Mesendoderm (in vitro differentiated cells): ENCODE results near the gene RBM15B.
A peak's percentile ranks its signal among the peaks of the same experiment; 100 is the strongest.
"Not testable (repeated sequence)": the region's sequence is repeated elsewhere in the genome, so short reads cannot be mapped to it uniquely, and the experiment has no call there.

Experiments used
- DNase-seq: peaks from one replicate; pipeline ENCODE4 v3.0.0; 2013
- H2AK5ac ChIP-seq: 2 replicates; pipeline ENCODE4 v1.6.1; 2013; ENCODE audit warnings: low read length, inconsistent platforms
- H2BK120ac ChIP-seq: 2 replicates; pipeline ENCODE4 v1.6.1; 2013; ENCODE audit warnings: low read depth, mild to moderate bottlenecking, low read length, moderate library complexity, mixed read lengths
- H2BK15ac ChIP-seq: replicated peaks from 2 replicates; pipeline ENCODE4 v1.6.1; 2013; ENCODE audit warnings: low read depth, mild to moderate bottlenecking, moderate library complexity
- H2BK5ac ChIP-seq: 2 replicates; pipeline ENCODE4 v1.6.1; 2013; ENCODE audit warnings: low read length, inconsistent platforms
- H3K18ac ChIP-seq: 2 replicates; pipeline ENCODE4 v1.6.1; 2013; ENCODE audit warnings: mild to moderate bottlenecking, low read length, mixed read lengths
- H3K23ac ChIP-seq: one replicate; pipeline ENCODE4 v1.6.1; 2013; ENCODE audit warnings: low read length
- H3K27ac ChIP-seq: 2 replicates; pipeline ENCODE4 v1.5.1; 2013; ENCODE audit warnings: low read depth, mild to moderate bottlenecking, inconsistent platforms, low read length, moderate library complexity
- H3K27me3 ChIP-seq: 2 replicates; pipeline ENCODE4 v1.6.1; 2013; ENCODE audit warnings: low read length, control low read depth, mild to moderate bottlenecking, inconsistent platforms; ENCODE audit not compliant: insufficient read depth, poor library complexity
- H3K36me3 ChIP-seq: 2 replicates; pipeline ENCODE4 v1.6.1; 2013; ENCODE audit warnings: low read length, inconsistent platforms; ENCODE audit not compliant: control insufficient read depth, insufficient read depth
- H3K4ac ChIP-seq: one replicate; pipeline ENCODE4 v1.6.1; 2013; ENCODE audit warnings: low read depth, mild to moderate bottlenecking, low read length, moderate library complexity
- H3K4me1 ChIP-seq: 2 replicates; pipeline ENCODE4 v1.6.1; 2013; ENCODE audit warnings: low read depth, low read length, inconsistent platforms; ENCODE audit not compliant: control insufficient read depth
- H3K4me2 ChIP-seq: 2 replicates; pipeline ENCODE4 v1.6.1; 2013; ENCODE audit warnings: low read length
- H3K4me3 ChIP-seq: 2 replicates; pipeline ENCODE4 v1.5.1; 2013; ENCODE audit warnings: mild to moderate bottlenecking, low read length
- H3K56ac ChIP-seq: one replicate; pipeline ENCODE4 v1.6.1; 2013; ENCODE audit warnings: low read length
- H3K79me1 ChIP-seq: 2 replicates; pipeline ENCODE4 v1.6.1; 2013; ENCODE audit warnings: low read length, inconsistent platforms
- H3K79me2 ChIP-seq: 2 replicates; pipeline ENCODE4 v1.6.1; 2013; ENCODE audit warnings: mild to moderate bottlenecking, low read length; ENCODE audit not compliant: control insufficient read depth, insufficient read depth
- H3K9ac ChIP-seq: 2 replicates; pipeline ENCODE4 v1.6.1; 2013; ENCODE audit warnings: low read length, inconsistent platforms
- H4K5ac ChIP-seq: one replicate; pipeline ENCODE4 v1.6.1; 2013; ENCODE audit warnings: low read length
- H4K8ac ChIP-seq: one replicate; pipeline ENCODE4 v1.6.1; 2013; ENCODE audit warnings: low read depth, mild to moderate bottlenecking, control low read depth, low read length, moderate library complexity
- WGBS: extraction: QIAGEN DNeasy Blood & Tissue Kit; methylation state at CpG from one replicate; pipeline ENCODE4 v1.1.7; 2013; ENCODE audit warnings: low lambda C conversion rate, missing lambda C conversion rate; ENCODE audit not compliant: insufficient coverage; ENCODE audit errors: extremely low coverage; 5-methylcytosine and 5-hydroxymethylcytosine counted together

Gene RBM15B

DNA sequence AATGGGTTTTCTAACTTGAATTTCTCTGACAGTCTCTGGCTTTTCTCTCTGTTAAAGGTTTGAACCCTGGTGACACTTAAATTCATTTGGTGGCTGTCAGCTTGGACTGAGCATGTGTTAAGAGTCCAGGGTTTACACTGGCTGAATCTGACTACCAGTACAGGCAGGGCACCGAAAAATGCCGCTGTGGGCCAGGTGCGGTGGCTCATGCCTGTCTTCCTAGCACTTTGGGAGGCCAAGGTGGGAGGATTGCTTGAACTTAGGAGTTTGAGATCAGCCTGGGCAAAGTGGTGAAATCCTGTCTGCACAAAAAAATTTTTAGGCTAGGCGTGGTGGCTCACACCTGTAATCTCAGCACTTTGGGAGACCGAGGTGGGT is 4.2 kb upstream of the RBM15B start:
- Histone ChIP-seq H4K8ac (no peak overlapping the region), H3K4ac (no peak overlapping the region), H4K5ac (no peak overlapping the region), H3K4me1 (peaks cover 5% of the 10 kb centered on the region), H3K56ac (peak overlapping the region; percentile 90), H3K27ac (no peak overlapping the region), H2BK15ac (no peak overlapping the region), H3K4me2 (peak overlapping the region; percentile 82), H3K18ac (no peak overlapping the region), H3K36me3 (peaks cover 9% of the 10 kb centered on the region), H3K9ac (peak overlapping the region; percentile 90), H3K27me3 (no peaks in the 10 kb centered on the region), H3K79me2 (peaks cover 34% of the 10 kb centered on the region), H2AK5ac (no peak overlapping the region), H3K79me1 (peaks cover 20% of the 10 kb centered on the region), H3K4me3 (peak overlapping the region; percentile 95), H2BK5ac (no peak overlapping the region), H3K23ac (no peak overlapping the region), H2BK120ac (no peak overlapping the region)
- DNase-seq = no peak
- WGBS = no CpG with 5 or more reads among the region's 5 CpGs

- not testable (repeated sequence) for H3K27me3 ChIP-seq, H2BK15ac ChIP-seq, DNase-seq, H3K4ac ChIP-seq, H2BK120ac ChIP-seq, H3K27ac ChIP-seq, H3K36me3 ChIP-seq, H2BK5ac ChIP-seq, H3K18ac ChIP-seq, H4K5ac ChIP-seq, H4K8ac ChIP-seq, H2AK5ac ChIP-seq, H3K4me3 ChIP-seq, H3K4me1 ChIP-seq
- Histone ChIP-seq H3K79me1 (peaks cover 20% of the 10 kb centered on the region), H3K23ac (peak overlapping the region; percentile 17), H3K56ac (peak overlapping the region; percentile 25), H3K79me2 (peaks cover 38% of the 10 kb centered on the region), H3K4me2 (peak overlapping the region; percentile 4), H3K9ac (peak overlapping the region; percentile 37)
- WGBS = no CpG with 5 or more reads among the region's 6 CpGs
Measured at GRCh38 chr3:51387281-51387680, 3.8 kb upstream of the RBM15B start.

GRCh38 chr3:51388286-51389029 is 2.6 kb upstream of the RBM15B start:
- WGBS = no CpG with 5 or more reads among the region's 6 CpGs
- Histone ChIP-seq H3K36me3 (peaks cover 14% of the 10 kb centered on the region), H3K27me3 (no peaks in the 10 kb centered on the region)

DNA sequence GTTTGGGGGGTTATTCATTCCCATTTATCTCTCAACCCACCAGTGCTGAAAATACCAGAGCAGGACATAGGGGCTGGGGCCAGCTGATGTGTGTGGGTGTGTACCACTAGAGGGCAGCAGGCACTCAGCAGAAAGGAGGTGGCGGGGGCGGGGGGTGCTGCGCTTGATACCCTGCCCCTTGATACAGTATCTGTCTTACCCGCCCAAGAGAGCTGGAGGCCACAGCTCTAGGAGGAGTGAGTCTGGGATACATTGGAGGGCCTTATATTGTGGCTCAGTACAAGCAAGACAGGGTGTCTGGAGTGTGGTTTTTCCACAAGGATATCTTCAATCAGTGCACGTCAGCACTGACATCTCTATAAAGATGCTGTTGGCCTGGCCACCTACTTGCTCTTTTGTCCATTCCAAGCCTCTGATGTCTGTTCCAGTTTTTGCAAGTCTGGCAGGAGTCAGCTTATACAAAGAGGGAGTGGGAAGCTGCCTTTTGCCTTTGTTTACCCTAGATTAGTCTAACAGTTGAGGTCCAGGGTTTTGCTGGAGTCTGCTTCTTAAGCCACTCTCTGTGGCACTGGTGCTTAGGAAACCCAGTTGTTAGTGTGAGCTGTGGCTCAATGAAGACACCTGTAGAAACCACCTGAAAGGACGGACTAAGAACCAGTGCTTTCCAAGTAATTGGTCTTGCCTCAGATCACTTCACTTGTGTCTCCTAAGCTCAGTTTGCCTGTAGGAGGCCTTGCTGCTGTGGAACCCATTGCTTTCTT is 1.5 kb upstream of the RBM15B start:
- Histone ChIP-seq H3K23ac (no peak overlapping the region), H4K8ac (no peak overlapping the region), H3K79me2 (peaks cover 59% of the 10 kb centered on the region), H2BK15ac (no peak overlapping the region), H2BK5ac (no peak overlapping the region), H3K18ac (no peak overlapping the region), H3K27me3 (no peaks in the 10 kb centered on the region), H3K79me1 (peaks cover 38% of the 10 kb centered on the region), H2BK120ac (no peak overlapping the region), H2AK5ac (no peak overlapping the region), H3K4me2 (no peak overlapping the region), H3K4me3 (no peak overlapping the region), H3K27ac (no peak overlapping the region), H3K4ac (no peak overlapping the region), H3K4me1 (peaks cover 16% of the 10 kb centered on the region), H3K56ac (no peak overlapping the region), H4K5ac (no peak overlapping the region), H3K9ac (no peak overlapping the region), H3K36me3 (peaks cover 19% of the 10 kb centered on the region)
- WGBS = no CpG with 5 or more reads among the region's 6 CpGs
- DNase-seq = peak; percentile 72

More at GRCh38 chr3:51388286-51389029, 2.6 kb upstream of the RBM15B start:
- Histone ChIP-seq H3K4ac (no peak overlapping the region), H3K4me1 (peaks cover 11% of the 10 kb centered on the region), H3K79me1 (peaks cover 29% of the 10 kb centered on the region), H3K56ac (no peak overlapping the region), H2BK5ac (no peak overlapping the region), H4K5ac (no peak overlapping the region), H3K23ac (no peak overlapping the region), H3K79me2 (peaks cover 50% of the 10 kb centered on the region), H3K4me2 (no peak overlapping the region), H2BK15ac (no peak overlapping the region), H3K4me3 (no peak overlapping the region), H4K8ac (no peak overlapping the region), H3K27ac (no peak overlapping the region), H2AK5ac (no peak overlapping the region), H3K18ac (no peak overlapping the region), H3K9ac (no peak overlapping the region), H2BK120ac (no peak overlapping the region)
- peak; percentile 82 for DNase-seq

GRCh38 chr3:51390246-51391074 is 625 bp upstream of the RBM15B start:
- DNase-seq = no peak
- Histone ChIP-seq H3K36me3 (peaks cover 22% of the 10 kb centered on the region), H2AK5ac (no peak overlapping the region)

More at GRCh38 chr3:51390246-51391074, 625 bp upstream of the RBM15B start:
- Histone ChIP-seq H3K4ac (no peak overlapping the region), H3K27me3 (no peaks in the 10 kb centered on the region), H3K4me2 (peak overlapping the region; percentile 13), H2BK15ac (no peak overlapping the region), H3K9ac (peak overlapping the region; percentile 56), H4K5ac (no peak overlapping the region), H3K23ac (no peak overlapping the region), H3K79me1 (peaks cover 46% of the 10 kb centered on the region), H3K4me1 (peaks cover 16% of the 10 kb centered on the region), H3K79me2 (peaks cover 67% of the 10 kb centered on the region), H4K8ac (no peak overlapping the region), H3K56ac (peak overlapping the region; percentile 79), H3K27ac (no peak overlapping the region), H3K18ac (no peak overlapping the region), H3K4me3 (no peak overlapping the region), H2BK5ac (no peak overlapping the region), H2BK120ac (no peak overlapping the region)
- WGBS = no CpG with 5 or more reads among the region's 29 CpGs
